K562 (cell line): ENCODE data around the gene MIX23. TPM values are rescaled to one million over a fixed set of nuclear protein-coding genes. Genes with fewer than 3 reads are reported as not detected.

Experiments
- ATAC-seq: fragments of 200-7000 bp; cut with Tn5 transposase; 3 replicates; pipeline ENCODE4 v1.9.1; 2020; ENCODE audit warnings: moderate library complexity
- BruUV-seq: library from RNA; stranded (reverse); fragments of 400-500 nt; replicated peaks from 2 replicates; lab custom pipeline; 2021; lab: Mats Ljungman, UMichigan
- CTCF ChIA-PET: fragments of 300-600 bp; formaldehyde crosslinking; extraction: SDS; loops from one replicate; lab custom pipeline; 2021; ENCODE audit warnings: low intra/inter-chr PET ratio; lab: Yijun Ruan, JAX
- POLR2A ChIA-PET: fragments of 300-600, 350-650 bp; sonication (Branson Sonifier 250); formaldehyde crosslinking; extraction: SDS; loops from one replicate; lab custom pipeline; 2021; ENCODE audit warnings: antibody characterized with exemption, inconsistent platforms; lab: Yijun Ruan, JAX
- DNase-seq, 4 experiments: peaks; one replicate each; pipeline versions ENCODE4 v3.0.0 to v3.0.0-alpha.2; 2011 to 2018; ENCODE audit warnings: low spot score in 3 of 4, mixed read lengths in 3 of 4; ENCODE audit errors: extremely low read depth in 1 of 4
- FAIRE-seq: peaks from 2 replicates; lab custom pipeline; 2011; peaks lifted over from hg19 to GRCh38; lab: Jason Lieb, UNC
- H2AFZ ChIP-seq: 2 replicates; pipeline ENCODE4 v1.6.0; 2011; ENCODE audit warnings: low read depth, low read length, control low read depth, inconsistent platforms
- H3K27ac ChIP-seq: fragments of 200-600 bp; 3 replicates; pipeline ENCODE4 v1.8.0; 2011; ENCODE audit warnings: low read depth, mild to moderate bottlenecking, control low read depth, inconsistent platforms, low read length, moderate library complexity, mixed read lengths; ENCODE audit errors: extremely low read depth
- H3K27me3 ChIP-seq, 2 experiments: fragments of 300-600 bp in 1 of 2; 2 replicates in 1 of 2; 3 replicates in 1 of 2; pipeline versions ENCODE4 v1.6.0 to v1.8.0; 2011; ENCODE audit warnings: inconsistent platforms in 2 of 2, low read length in 2 of 2, mild to moderate bottlenecking in 1 of 2, mixed read lengths in 1 of 2, moderate library complexity in 1 of 2; ENCODE audit not compliant: control insufficient read depth in 2 of 2, insufficient read depth in 2 of 2
- H3K36me3 ChIP-seq: fragments of 300-600 bp; 3 replicates; pipeline ENCODE4 v1.8.0; 2011; ENCODE audit warnings: mild to moderate bottlenecking, low read length, inconsistent platforms; ENCODE audit not compliant: control insufficient read depth, insufficient read depth
- H3K4me1 ChIP-seq, 2 experiments: fragments of 200-600 bp in 1 of 2; replicated peaks in 1 of 2; 2 replicates in 1 of 2; 3 replicates in 1 of 2; pipeline versions ENCODE4 v1.5.1 to v1.8.0; 2011; ENCODE audit warnings: inconsistent platforms in 2 of 2, low read length in 2 of 2, mild to moderate bottlenecking in 1 of 2, mixed read lengths in 1 of 2, moderate library complexity in 1 of 2; ENCODE audit not compliant: control insufficient read depth in 2 of 2, insufficient read depth in 2 of 2
- H3K4me2 ChIP-seq: 2 replicates; pipeline ENCODE4 v1.6.1; 2011; ENCODE audit warnings: low read length, control low read depth, inconsistent platforms, mixed read lengths; ENCODE audit not compliant: insufficient read depth
- H3K4me3 ChIP-seq: fragments of 200-600 bp; sonication (generic), shearing (Covaris generic); 2 replicates; pipeline ENCODE4 v1.5.1; 2016; ENCODE audit warnings: control low read depth, inconsistent platforms
- H3K79me2 ChIP-seq: fragments of 200-600 bp; 3 replicates; pipeline ENCODE4 v1.8.0; 2011; ENCODE audit warnings: low read length, inconsistent platforms; ENCODE audit not compliant: control insufficient read depth, insufficient read depth
- H3K9ac ChIP-seq, 2 experiments: 2 replicates each; pipeline versions ENCODE4 v1.6.0 to v1.6.1; 2011; ENCODE audit warnings: low read depth in 2 of 2, low read length in 2 of 2, control low read depth in 1 of 2, inconsistent platforms in 1 of 2, mild to moderate bottlenecking in 1 of 2, mixed read lengths in 1 of 2; ENCODE audit not compliant: insufficient read depth in 1 of 2
- H3K9me1 ChIP-seq: one replicate; pipeline ENCODE4 v1.6.0; 2011; ENCODE audit warnings: inconsistent platforms, mild to moderate bottlenecking, low read length, moderate library complexity; ENCODE audit not compliant: control insufficient read depth, insufficient read depth
- H3K9me3 ChIP-seq: replicated peaks from 2 replicates; pipeline ENCODE4 v1.5.1; 2011; ENCODE audit warnings: low read depth, low read length, inconsistent platforms; ENCODE audit not compliant: control insufficient read depth, insufficient read depth
- H4K20me1 ChIP-seq: replicated peaks from 2 replicates; pipeline ENCODE4 v1.6.1; 2011; ENCODE audit warnings: low read length, inconsistent platforms, mixed read lengths; ENCODE audit not compliant: control insufficient read depth, insufficient read depth
- ATF2 ChIP-seq: sonication (generic); formaldehyde crosslinking; IDR thresholded peaks from 2 replicates; pipeline ENCODE4 v1.8.1; 2022; ENCODE audit warnings: missing genetic modification reagents
- WGBS: fragments of 100-300 bp; shearing (Covaris generic); methylation state at CpG from one replicate; pipeline ENCODE4 v1.1.6; 2016; ENCODE audit warnings: low coverage, mixed read lengths; ENCODE audit not compliant: insufficient coverage; ENCODE audit errors: missing lambda C conversion rate; 5-methylcytosine and 5-hydroxymethylcytosine counted together
- in situ Hi-C: fragments of 300-500 bp; cut with MboI; formaldehyde crosslinking; loops from 4 replicates; pipeline ENCODE4 v1.15.0; 2018; ENCODE audit warnings: inconsistent platforms, mixed read lengths
- intact Hi-C: fragments of 100-400 bp; cut with micrococcal nuclease; formaldehyde crosslinking; loops from 2 replicates; pipeline ENCODE4 v1.14.2; 2022
- polyA plus RNA-seq, 8 experiments: library from polyadenylated mRNA; depleted of rRNA in 4 of 8; stranded (reverse) in 5 of 8; unstranded in 3 of 8; fragments of >200 nt; fragmentation: Nextera tagmentation in 2 of 8; fragmentation: Illumina TruSeq in 1 of 8; extraction: Ambion mirVana in 2 of 8; extraction: Trizol in 1 of 8; gene quantifications; 2 replicates each; pipeline versions ENCODE4 v1.2.1 to v1.2.3, GENCODE V29; 2011 to 2014; ENCODE audit warnings: inconsistent platforms in 1 of 8, missing spikeins in 1 of 8
- total RNA-seq, 7 experiments: library from RNA; depleted of rRNA in 6 of 7; stranded (reverse); fragments of >200 nt in 6 of 7; fragmentation: Illumina TruSeq in 2 of 7; extraction: Trizol in 2 of 7; gene quantifications; 2 replicates each; pipeline versions ENCODE4 v1.2.1 to v1.2.3, GENCODE V29; 2011 to 2021; ENCODE audit warnings: low replicate concordance in 1 of 7

MIX23 gene
- total and polyA plus RNA-seq, 9 of the 15 experiments (the other 6 are each of a cell fraction or from before 2014, with no cell fraction given) = 45.5 to 185 (median 106) TPM

DNA sequence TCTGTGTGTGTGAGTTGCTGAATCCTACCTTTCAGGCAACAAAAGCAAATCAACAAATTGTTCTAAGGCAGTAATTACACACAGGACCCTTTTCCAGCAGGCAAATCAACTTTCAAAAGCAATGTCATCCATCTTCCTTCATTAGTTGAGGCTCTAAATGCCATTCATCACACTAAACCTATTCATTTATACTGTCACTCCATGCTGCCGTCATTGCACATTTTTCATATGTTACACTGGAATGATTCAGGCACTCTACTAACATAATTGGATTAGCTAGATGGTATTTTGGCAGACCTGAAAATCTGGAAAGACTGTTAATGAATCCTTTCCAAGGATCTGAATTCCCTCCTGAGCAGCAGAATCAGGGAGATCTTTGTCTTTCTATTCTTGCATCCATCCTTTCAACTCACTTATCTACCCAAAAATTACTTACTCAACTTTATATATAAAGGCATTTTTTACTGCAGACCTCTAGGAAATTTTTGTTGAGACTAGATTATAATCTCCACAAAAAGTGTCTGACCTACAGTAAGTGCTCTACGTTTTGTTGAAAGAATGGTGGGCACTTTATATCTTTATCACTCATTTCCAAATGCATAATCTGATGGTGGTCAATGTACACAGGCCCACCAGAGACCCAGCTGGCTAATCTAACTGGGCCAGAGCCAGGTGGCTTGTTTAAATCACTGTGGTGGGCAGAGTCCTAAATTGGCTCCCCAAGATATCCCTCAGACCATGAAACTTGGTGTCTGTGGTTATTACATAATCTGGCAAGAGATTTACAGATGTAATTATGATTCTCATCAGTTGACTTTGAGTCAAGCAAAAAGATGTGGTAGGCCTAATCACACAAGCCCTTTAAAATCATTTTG is 25.0 kb downstream of the MIX23 start:
- ATAC-seq = no peak
- H3K4me3 ChIP-seq = no peak overlapping the region
- FAIRE-seq = no peak
- no peak overlapping the region for H3K9ac ChIP-seq
- DNase-seq = no peak
- H3K27me3 ChIP-seq = no peaks in the 10 kb centered on the region
- intact Hi-C loops = loop anchor here (5.0 kb wide), 2 partner anchors 51 to 91 kb away; no protein-coding TSS in a partner anchor
- BruUV-seq = no TSS peak
- H3K4me1 ChIP-seq = peaks cover 0 to 8% of the 10 kb centered on the region in 2 experiments; a peak in 3 of 5 replicates
- H3K9me3 ChIP-seq = no peaks in the 10 kb centered on the region
- CTCF ChIA-PET = no interaction called here
- H3K36me3 ChIP-seq = peaks cover 30% of the 10 kb centered on the region
- TF ChIP-seq ATF2 (CRISPR knock-in tag) = no peak
- WGBS = 30% methylated on average over 2 of the region's 2 CpGs
- H3K79me2 ChIP-seq = no peaks in the 10 kb centered on the region
- in situ Hi-C loops = loop anchor here (5.0 kb wide), 1 partner anchor 811 kb away; the partner anchor contains the start of gene POLQ
- no peak overlapping the region for H2AFZ ChIP-seq
- no peaks in the 10 kb centered on the region for H3K9me1 ChIP-seq
- no peak overlapping the region for H3K4me2 ChIP-seq
- POLR2A ChIA-PET = interaction anchor here (0.5 to 1.0 kb wide), 2 partner anchors 14 to 599 kb away, joined by 3 to 4 read pairs; no protein-coding TSS in a partner anchor
- no peak overlapping the region for H3K27ac ChIP-seq
- H4K20me1 ChIP-seq = no peaks in the 10 kb centered on the region
